ENCODE measurements around the gene C2CD3.
"Not testable (repeated sequence)": the region's sequence is repeated elsewhere in the genome, so short reads cannot be mapped to it uniquely, and the experiment has no call there.

The C2CD3 gene

GRCh38 chr11:74162681-74163467, 7.9 kb downstream of the C2CD3 start:
- DNase-seq = no peak

GRCh38 chr11:74159642-74160041, 11.2 kb downstream of the C2CD3 start:
- DNase-seq = no peak

- no peak for DNase-seq
Observed at GRCh38 chr11:74157169-74157568, 13.6 kb downstream of the C2CD3 start.

- peak; percentile 41 for DNase-seq
Observed at GRCh38 chr11:74154620-74155281, 16.1 kb downstream of the C2CD3 start.

- no peak for DNase-seq
Observed at GRCh38 chr11:74153224-74153623, 17.6 kb downstream of the C2CD3 start.

- DNase-seq = no peak
Observed at GRCh38 chr11:74147199-74147929, 23.4 kb downstream of the C2CD3 start.

GRCh38 chr11:74144592-74144991, 26.2 kb downstream of the C2CD3 start:
- no peak for DNase-seq

GRCh38 chr11:74142624-74143023, 28.2 kb downstream of the C2CD3 start:
- no peak for DNase-seq

GRCh38 chr11:74141908-74142307, 28.9 kb downstream of the C2CD3 start:
- DNase-seq = no peak

- DNase-seq = no peak
Observed at GRCh38 chr11:74141241-74141695, 29.5 kb downstream of the C2CD3 start.

- DNase-seq = not testable (repeated sequence)
Observed at GRCh38 chr11:74139919-74140431, 30.8 kb downstream of the C2CD3 start.

GRCh38 chr11:74139151-74139918, 31.5 kb downstream of the C2CD3 start:
- DNase-seq = no peak

- peak; percentile 35 for DNase-seq
Observed at GRCh38 chr11:74138572-74138971, 32.2 kb downstream of the C2CD3 start.

- DNase-seq = no peak
Observed at GRCh38 chr11:74138021-74138420, 32.8 kb downstream of the C2CD3 start.

- DNase-seq = no peak
Observed at GRCh38 chr11:74135127-74135840, 35.5 kb downstream of the C2CD3 start.

- DNase-seq = no peak
Observed at GRCh38 chr11:74134661-74135060, 36.1 kb downstream of the C2CD3 start.

- no peak for DNase-seq
Observed at GRCh38 chr11:74133436-74133835, 37.4 kb downstream of the C2CD3 start.

- no peak for DNase-seq
Observed at GRCh38 chr11:74132833-74133232, 38.0 kb downstream of the C2CD3 start.

- not testable (repeated sequence) for DNase-seq
Observed at GRCh38 chr11:74129121-74129520, 41.7 kb downstream of the C2CD3 start.

- DNase-seq = no peak
Observed at GRCh38 chr11:74123008-74123448, 47.8 kb downstream of the C2CD3 start.

- no peak for DNase-seq
Observed at GRCh38 chr11:74121804-74122203, 49.0 kb downstream of the C2CD3 start.
